Measurements from ENCODE around the gene CNTFR.

CNTFR gene

DNA sequence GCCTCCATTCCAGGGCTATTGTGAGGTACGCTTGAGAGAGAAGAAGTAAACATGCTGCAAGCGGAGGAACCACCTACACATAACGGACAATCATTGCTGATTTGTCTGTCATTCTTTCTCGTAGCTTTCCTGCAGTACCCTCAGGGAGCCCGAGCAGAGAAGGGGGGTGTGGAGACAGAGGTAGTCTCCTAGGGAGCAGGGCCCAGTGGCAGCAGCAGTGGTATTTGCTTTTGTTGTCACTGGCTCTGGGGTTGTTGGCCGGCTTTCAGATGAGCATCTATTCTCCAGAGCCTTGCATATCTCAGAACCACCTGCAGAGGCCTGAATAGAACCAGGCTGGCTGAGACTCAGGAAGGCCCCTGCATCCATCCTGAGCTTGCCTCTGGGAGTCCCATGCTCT lies 86.6 kb downstream of the CNTFR start:
- DNase-seq, result no peak

- DNase-seq, result no peak
Measured at GRCh38 chr9:34502471-34502870, 87.1 kb downstream of the CNTFR start.

DNA sequence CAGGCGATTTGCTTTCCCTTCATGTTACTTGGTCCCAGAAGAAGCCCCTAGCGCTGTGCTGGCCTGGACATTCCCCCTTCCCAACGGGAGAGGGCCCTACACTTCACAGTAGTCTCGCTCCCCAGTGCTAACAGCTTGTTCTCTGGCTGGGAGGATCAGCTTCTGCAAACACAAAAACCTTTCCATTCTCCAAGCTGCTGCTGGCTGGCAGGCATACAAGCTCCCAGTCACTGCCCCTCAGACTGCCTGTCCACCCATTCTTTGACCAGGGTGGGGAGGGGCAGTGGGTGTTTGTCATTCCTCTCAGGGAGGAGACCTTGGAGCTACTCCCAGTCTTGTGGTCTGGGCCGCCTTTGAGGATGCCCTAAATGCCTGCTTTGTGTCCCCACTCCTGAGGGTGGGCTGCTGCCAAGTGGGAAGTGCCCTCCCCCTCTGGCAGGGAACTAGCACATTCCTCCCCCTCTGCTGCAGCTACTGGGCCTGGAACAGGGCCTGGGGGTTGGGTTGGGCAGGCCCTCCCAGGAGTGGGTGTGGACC lies 87.6 kb downstream of the CNTFR start:
- DNase-seq, result no peak

All from eye (tissue), 1 donor.